DMS 273 (cell line): ENCODE measurements around the gene PIK3CB.
"Not testable (repeated sequence)": the region's sequence is repeated elsewhere in the genome, so short reads cannot be mapped to it uniquely, and the experiment has no call there.

Source experiments
- DNase-seq: peaks from one replicate; lab custom pipeline; 2025; ENCODE audit not compliant: unreplicated experiment; lab: John Stamatoyannopoulos, UW

PIK3CB gene

GRCh38 chr3:138629526-138629925 is 205.2 kb downstream of the PIK3CB start:
- DNase-seq: no peak

GRCh38 chr3:138625707-138626365 is 208.9 kb downstream of the PIK3CB start:
- no peak for DNase-seq

GRCh38 chr3:138624518-138624917 is 210.2 kb downstream of the PIK3CB start:
- DNase-seq: no peak

GRCh38 chr3:138620431-138620830 is 214.3 kb downstream of the PIK3CB start:
- DNase-seq: no peak

- DNase-seq: no peak
These were observed 219.3 kb downstream of the PIK3CB start for GRCh38 chr3:138615462-138615861.

GRCh38 chr3:138609898-138610266 is 224.8 kb downstream of the PIK3CB start:
- peak; percentile 47 for DNase-seq

- DNase-seq: peak; percentile 88
These were observed 226.2 kb downstream of the PIK3CB start, which contains the start of gene FAIM for GRCh38 chr3:138608322-138609135. Gene FAIM, plus strand, starts transcription at chr3:138608771. Its CDS starts 10,956 bp downstream, at chr3:138619727.

GRCh38 chr3:138604106-138604595 is 230.6 kb downstream of the PIK3CB start:
- not testable (repeated sequence) for DNase-seq
